Ascending aorta (tissue), 2 donors: ENCODE results near the gene TMTC1. TPM values are rescaled to one million over a fixed set of nuclear protein-coding genes. Genes with fewer than 3 reads are reported as not detected.

ENCODE experiments used
- DNase-seq, 2 donors: peaks; one replicate each; pipeline ENCODE4 v3.0.0-alpha.2; 2019; ENCODE audit warnings: low spot score in 2 of 2
- H3K27ac ChIP-seq, 2 donors: fragments of 200-600 bp; sonication (generic); one replicate each; pipeline ENCODE4 v1.5.1; 2016 to 2017; ENCODE audit warnings: mild to moderate bottlenecking in 1 of 2
- H3K27me3 ChIP-seq: fragments of 200-600 bp; sonication (generic); one replicate; pipeline ENCODE4 v1.5.1; 2017
- H3K36me3 ChIP-seq, 2 donors: fragments of 200-600 bp; sonication (generic); one replicate each; pipeline ENCODE4 v1.5.1; 2016
- H3K4me1 ChIP-seq, 2 donors: fragments of 200-600 bp; sonication (generic); one replicate each; pipeline ENCODE4 v1.5.1; 2016 to 2017; ENCODE audit warnings: mild to moderate bottlenecking in 1 of 2
- H3K4me3 ChIP-seq, 2 donors: fragments of 200-600 bp; sonication (generic); one replicate each; pipeline ENCODE4 v1.5.1; 2016 to 2017; ENCODE audit warnings: mild to moderate bottlenecking in 1 of 2
- H3K9me3 ChIP-seq, 2 donors: fragments of 200-600 bp; sonication (generic); one replicate each; pipeline ENCODE4 v1.5.1; 2016
- CTCF ChIP-seq, 3 experiments: fragments of 200-600 bp in 2 of 3; fragments of 450-650 bp in 1 of 3; sonication (generic) in 2 of 3; IDR thresholded peaks; one replicate each; pipeline ENCODE4 v1.5.1; 2016 to 2019; ENCODE audit warnings: antibody characterized with exemption in 3 of 3, mild to moderate bottlenecking in 1 of 3, moderate library complexity in 1 of 3
- intact Hi-C: fragments of 100-400 bp; cut with DNase I; formaldehyde crosslinking; loops from one replicate; pipeline ENCODE4 v1.15.1; 2023
- total RNA-seq: library from RNA; depleted of rRNA; stranded (reverse); fragments of >200 nt; gene quantifications from one replicate; pipeline ENCODE4 v1.1.0, GENCODE V29; 2016

The TMTC1 gene
- total RNA-seq, 1 donor from 2014 or later: 176 TPM

- no peak for DNase-seq
- TF ChIP-seq CTCF (IDR thresholded peaks at IDR 0.05): peak in 2 of 3 experiments; percentile 16 to 31
- no peak overlapping the region for H3K27ac ChIP-seq
- no peaks in the 10 kb centered on the region for H3K27me3 ChIP-seq
- intact Hi-C loops: no loop called here
- H3K36me3 ChIP-seq: no peaks in the 10 kb centered on the region
- no peaks in the 10 kb centered on the region for H3K9me3 ChIP-seq
- no peak overlapping the region for H3K4me3 ChIP-seq
- no peaks in the 10 kb centered on the region for H3K4me1 ChIP-seq
Measured at GRCh38 chr12:29591140-29592020, 192.4 kb downstream of the TMTC1 start.

GRCh38 chr12:29589851-29590250, 193.9 kb downstream of the TMTC1 start:
- no peak overlapping the region for H3K27ac ChIP-seq
- no peaks in the 10 kb centered on the region for H3K9me3 ChIP-seq
- no peaks in the 10 kb centered on the region for H3K27me3 ChIP-seq
- H3K36me3 ChIP-seq: no peaks in the 10 kb centered on the region
- intact Hi-C loops: no loop called here
- no peaks in the 10 kb centered on the region for H3K4me1 ChIP-seq
- H3K4me3 ChIP-seq: no peak overlapping the region
- TF ChIP-seq CTCF (IDR thresholded peaks at IDR 0.05): no peak
- no peak for DNase-seq

- intact Hi-C loops: no loop called here
- DNase-seq: no peak
- no peaks in the 10 kb centered on the region for H3K4me1 ChIP-seq
- no peak overlapping the region for H3K27ac ChIP-seq
- no peaks in the 10 kb centered on the region for H3K27me3 ChIP-seq
- H3K4me3 ChIP-seq: no peak overlapping the region
- H3K9me3 ChIP-seq: no peaks in the 10 kb centered on the region
- H3K36me3 ChIP-seq: no peaks in the 10 kb centered on the region
- TF ChIP-seq CTCF (IDR thresholded peaks at IDR 0.05): no peak
Measured at GRCh38 chr12:29589286-29589820, 194.4 kb downstream of the TMTC1 start.

- peak overlapping the region; percentile 57 to 58 for H3K27ac ChIP-seq
Measured at GRCh38 chr12:29582677-29583272, 201.0 kb downstream of the TMTC1 start.

GRCh38 chr12:29582146-29582545, 201.6 kb downstream of the TMTC1 start:
- no peaks in the 10 kb centered on the region for H3K36me3 ChIP-seq
- no peak for TF ChIP-seq CTCF (IDR thresholded peaks at IDR 0.05)
- H3K9me3 ChIP-seq: no peaks in the 10 kb centered on the region
- intact Hi-C loops: no loop called here
- no peak for DNase-seq
- H3K27me3 ChIP-seq: no peaks in the 10 kb centered on the region
- H3K4me1 ChIP-seq: peaks cover 4 to 28% of the 10 kb centered on the region in 2 donors
- H3K27ac ChIP-seq: peak overlapping the region; percentile 57 to 58
- peak overlapping the region; percentile 30 to 33 for H3K4me3 ChIP-seq

More at GRCh38 chr12:29582677-29583272, 201.0 kb downstream of the TMTC1 start:
- DNase-seq: no peak
- Histone ChIP-seq H3K27me3 (no peaks in the 10 kb centered on the region), H3K4me1 (peaks cover 4 to 28% of the 10 kb centered on the region in 2 donors), H3K36me3 (no peaks in the 10 kb centered on the region), H3K4me3 (peak overlapping the region; percentile 30 to 33), H3K9me3 (no peaks in the 10 kb centered on the region)
- intact Hi-C loops: no loop called here
- TF ChIP-seq CTCF (IDR thresholded peaks at IDR 0.05): no peak
